Measurements from ENCODE around the gene KRTAP12-1.

The KRTAP12-1 gene

DNA sequence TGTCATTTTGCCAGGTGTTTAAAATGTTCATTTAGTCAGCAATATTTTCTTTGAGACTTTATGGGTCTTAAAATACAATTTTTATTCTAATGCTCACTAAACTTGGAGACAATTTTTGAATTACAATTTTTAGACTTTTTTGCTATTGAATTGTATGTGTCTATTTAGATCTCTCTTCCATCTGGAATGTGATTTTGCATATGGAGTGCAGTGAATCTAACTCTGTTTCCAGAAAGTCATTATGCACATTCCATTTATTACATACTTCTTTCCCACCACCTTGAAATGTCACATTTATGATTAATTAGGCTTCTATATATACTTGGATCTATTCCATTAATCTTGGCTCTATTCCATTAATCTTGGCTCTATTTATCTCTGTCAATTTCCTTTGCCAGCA is 35.0 kb upstream of the KRTAP12-1 start:
- H3K4me1 ChIP-seq: peaks cover 0 to 1% (median 0%) of the 10 kb centered on the region in 4 donors
- TF ChIP-seq, protein P1, sequence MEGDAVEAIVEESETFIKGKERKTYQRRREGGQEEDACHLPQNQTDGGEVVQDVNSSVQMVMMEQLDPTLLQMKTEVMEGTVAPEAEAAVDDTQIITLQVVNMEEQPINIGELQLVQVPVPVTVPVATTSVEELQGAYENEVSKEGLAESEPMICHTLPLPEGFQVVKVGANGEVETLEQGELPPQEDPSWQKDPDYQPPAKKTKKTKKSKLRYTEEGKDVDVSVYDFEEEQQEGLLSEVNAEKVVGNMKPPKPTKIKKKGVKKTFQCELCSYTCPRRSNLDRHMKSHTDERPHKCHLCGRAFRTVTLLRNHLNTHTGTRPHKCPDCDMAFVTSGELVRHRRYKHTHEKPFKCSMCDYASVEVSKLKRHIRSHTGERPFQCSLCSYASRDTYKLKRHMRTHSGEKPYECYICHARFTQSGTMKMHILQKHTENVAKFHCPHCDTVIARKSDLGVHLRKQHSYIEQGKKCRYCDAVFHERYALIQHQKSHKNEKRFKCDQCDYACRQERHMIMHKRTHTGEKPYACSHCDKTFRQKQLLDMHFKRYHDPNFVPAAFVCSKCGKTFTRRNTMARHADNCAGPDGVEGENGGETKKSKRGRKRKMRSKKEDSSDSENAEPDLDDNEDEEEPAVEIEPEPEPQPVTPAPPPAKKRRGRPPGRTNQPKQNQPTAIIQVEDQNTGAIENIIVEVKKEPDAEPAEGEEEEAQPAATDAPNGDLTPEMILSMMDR (IDR thresholded peaks at IDR 0.05): no peak
- peaks cover 0 to 49% of the 10 kb centered on the region in 2 donors for H3K27me3 ChIP-seq

DNA sequence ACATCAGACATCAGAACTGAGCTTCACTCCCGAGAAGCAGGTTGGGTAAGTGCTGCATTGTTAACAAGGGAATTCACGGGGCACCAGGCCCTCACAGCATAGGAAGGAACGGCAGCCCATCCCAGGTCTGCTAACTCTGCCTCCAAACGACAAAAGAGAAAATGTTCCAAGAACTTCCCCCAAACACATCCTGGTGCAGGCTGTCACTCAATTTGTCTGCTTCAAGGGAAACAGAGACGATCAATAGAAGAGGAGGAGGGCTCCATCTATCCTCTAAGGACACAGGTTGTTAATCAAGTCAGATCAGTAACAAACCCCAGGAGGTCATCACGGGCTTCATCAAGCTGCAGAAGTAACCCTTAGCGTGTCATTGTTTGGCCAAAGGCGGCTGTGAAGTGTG is 32.9 kb upstream of the KRTAP12-1 start:
- Histone ChIP-seq H3K27me3 (peaks cover 0 to 58% of the 10 kb centered on the region in 2 donors), H3K4me3 (no peak overlapping the region), H3K36me3 (no peaks in the 10 kb centered on the region), H3K27ac (no peak overlapping the region), H3K4me1 (peaks cover 0 to 21% (median 4%) of the 10 kb centered on the region in 4 donors), H3K9me3 (no peaks in the 10 kb centered on the region)
- no peak for DNase-seq
- intact Hi-C loops (cut with DNase I; ENCODE audit: low total_unique reads): no loop called here
- TF ChIP-seq, protein P1 (IDR thresholded peaks at IDR 0.05): no peak

More for the DNA sequence above, 35.0 kb upstream of the KRTAP12-1 start:
- Histone ChIP-seq H3K36me3 (no peaks in the 10 kb centered on the region), H3K4me3 (no peak overlapping the region), H3K9me3 (no peaks in the 10 kb centered on the region), H3K27ac (no peak overlapping the region)
- no peak for DNase-seq
- intact Hi-C loops (cut with DNase I; ENCODE audit: low total_unique reads): no loop called here

DNA sequence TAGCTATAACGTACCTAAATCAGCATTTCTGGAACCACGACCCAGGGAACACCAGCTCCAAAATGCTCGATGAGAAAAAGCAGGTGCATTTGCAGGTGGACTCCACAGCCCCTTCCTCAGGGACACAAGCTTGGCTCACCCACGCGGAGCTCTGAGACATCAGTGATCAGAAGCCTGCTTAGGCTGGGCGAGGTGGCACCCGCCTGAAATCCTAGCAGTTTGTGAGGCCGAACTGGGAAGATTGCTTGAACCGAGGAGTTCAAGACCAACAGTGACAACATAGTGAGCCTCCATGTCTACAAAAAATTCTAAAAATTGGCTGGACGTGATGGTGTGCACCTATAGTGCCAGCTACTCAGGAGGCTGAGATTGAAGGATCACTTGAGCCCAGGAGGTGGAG is 31.9 kb upstream of the KRTAP12-1 start:
- intact Hi-C loops (cut with DNase I; ENCODE audit: low total_unique reads): no loop called here
- TF ChIP-seq, protein P1 (IDR thresholded peaks at IDR 0.05): no peak
- DNase-seq: no peak

DNA sequence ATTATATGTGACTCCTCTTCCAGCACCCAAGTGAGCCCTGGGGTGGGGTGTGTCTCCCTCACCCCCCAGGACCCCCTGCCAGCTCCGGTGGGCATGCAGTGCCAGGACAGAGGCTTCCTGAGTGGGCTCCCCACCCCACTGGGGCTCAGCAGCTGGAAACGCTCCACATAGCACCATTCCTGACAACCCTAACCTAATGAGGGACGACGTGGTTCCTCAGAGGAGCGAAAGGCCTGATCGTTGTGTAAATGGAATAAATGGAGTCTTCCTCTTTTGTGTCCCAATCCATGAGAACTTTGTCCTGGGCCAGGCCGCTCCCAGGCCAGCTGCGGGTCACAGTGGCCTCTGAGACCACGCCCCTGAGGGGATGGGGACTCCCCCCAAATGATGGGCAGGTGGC is 31.2 kb upstream of the KRTAP12-1 start:
- intact Hi-C loops (cut with DNase I; ENCODE audit: low total_unique reads): no loop called here

More for the DNA sequence above, 31.9 kb upstream of the KRTAP12-1 start:
- Histone ChIP-seq H3K4me1 (peaks cover 0 to 32% (median 9%) of the 10 kb centered on the region in 4 donors), H3K27me3 (peaks cover 0 to 66% of the 10 kb centered on the region in 2 donors), H3K9me3 (no peaks in the 10 kb centered on the region), H3K36me3 (no peaks in the 10 kb centered on the region), H3K4me3 (no peak overlapping the region), H3K27ac (no peak overlapping the region)

DNA sequence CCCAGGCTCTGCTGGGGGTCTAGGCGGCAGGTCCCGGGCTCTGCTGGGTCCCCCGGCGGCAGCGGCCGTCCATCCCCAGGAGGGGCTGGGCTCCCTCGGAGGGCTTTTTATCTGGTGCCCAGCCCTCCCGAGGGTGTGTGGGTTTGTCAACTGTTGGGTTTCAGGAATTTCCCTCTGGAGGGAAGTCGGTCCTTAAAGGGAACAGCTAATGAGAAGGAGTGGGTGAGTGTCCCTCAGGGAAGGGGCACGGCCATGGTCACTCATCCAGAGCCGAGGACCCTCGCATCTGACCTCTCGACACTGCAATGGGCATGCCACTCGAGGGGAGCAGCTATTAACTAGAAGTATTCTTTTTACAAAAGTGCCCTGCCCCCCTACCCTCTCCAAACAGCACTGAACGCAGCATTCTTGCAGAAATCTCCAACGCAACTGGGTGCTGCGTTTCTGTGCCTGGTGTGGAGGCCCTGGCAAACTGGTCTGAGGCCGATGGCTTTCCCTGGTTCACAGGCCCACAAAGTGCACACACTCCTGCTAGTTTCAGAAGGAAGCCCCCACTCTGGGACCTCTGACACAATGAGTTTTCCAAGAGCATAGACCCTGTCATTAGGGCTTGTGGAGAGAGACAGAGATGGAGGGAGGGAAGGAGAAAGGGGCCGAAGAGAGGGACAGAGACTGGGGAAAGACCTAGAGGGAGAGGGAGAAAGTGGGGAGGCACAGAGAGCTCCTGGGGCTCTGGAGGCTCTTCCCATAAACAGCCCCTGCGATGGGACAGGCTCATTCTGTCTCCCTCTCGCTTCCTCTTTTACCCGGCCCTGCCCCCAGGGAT is 30.5 kb upstream of the KRTAP12-1 start:
- peaks cover 0 to 75% of the 10 kb centered on the region in 2 donors for H3K27me3 ChIP-seq
- peaks cover 0 to 36% (median 9%) of the 10 kb centered on the region in 4 donors for H3K4me1 ChIP-seq
- no peaks in the 10 kb centered on the region for H3K36me3 ChIP-seq
- intact Hi-C loops (cut with DNase I; ENCODE audit: low total_unique reads): no loop called here
- no peak overlapping the region for H3K4me3 ChIP-seq
- no peaks in the 10 kb centered on the region for H3K9me3 ChIP-seq
- TF ChIP-seq, protein P1 (IDR thresholded peaks at IDR 0.05): no peak
- no peak overlapping the region for H3K27ac ChIP-seq
- DNase-seq: no peak

More for the DNA sequence above, 31.2 kb upstream of the KRTAP12-1 start:
- TF ChIP-seq, protein P1 (IDR thresholded peaks at IDR 0.05): no peak
- no peak for DNase-seq
- H3K27ac ChIP-seq: no peak overlapping the region
- H3K36me3 ChIP-seq: no peaks in the 10 kb centered on the region
- no peak overlapping the region for H3K4me3 ChIP-seq
- H3K27me3 ChIP-seq: peaks cover 0 to 68% of the 10 kb centered on the region in 2 donors
- H3K9me3 ChIP-seq: no peaks in the 10 kb centered on the region
- H3K4me1 ChIP-seq: peaks cover 0 to 36% (median 9%) of the 10 kb centered on the region in 4 donors
